NOMO-1 treated with DMSO at 0.1 percent for 48 hours (cell line): ENCODE results near the gene ATP10A.
"Not testable (repeated sequence)": the region's sequence is repeated elsewhere in the genome, so short reads cannot be mapped to it uniquely, and the experiment has no call there.

ENCODE experiments used
- DNase-seq: peaks from one replicate; lab custom pipeline; 2025; ENCODE audit not compliant: unreplicated experiment; lab: John Stamatoyannopoulos, UW

Gene ATP10A

DNA sequence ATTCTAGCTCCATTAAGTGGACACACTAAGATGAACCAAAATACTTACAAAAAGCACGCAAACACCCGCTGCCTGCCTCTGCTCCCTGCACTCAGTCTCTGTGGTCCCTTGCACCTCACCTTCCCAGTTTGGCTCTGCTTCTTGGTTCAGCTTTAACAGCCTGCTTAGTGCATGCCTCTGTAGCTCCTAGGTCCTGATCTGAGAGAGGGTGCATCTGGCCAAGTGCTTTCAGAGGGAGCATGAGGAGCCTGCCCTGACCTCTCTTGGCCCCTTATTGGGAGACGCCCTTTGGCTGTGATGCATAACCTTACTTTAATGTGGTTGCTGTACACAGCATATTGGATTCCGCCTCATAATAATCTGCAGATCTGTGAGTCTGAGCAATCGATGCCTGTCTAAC, 21.2 kb upstream of the ATP10A start:
- DNase-seq: no peak

GRCh38 chr15:25883463-25884259, 20.5 kb upstream of the ATP10A start:
- no peak for DNase-seq

DNA sequence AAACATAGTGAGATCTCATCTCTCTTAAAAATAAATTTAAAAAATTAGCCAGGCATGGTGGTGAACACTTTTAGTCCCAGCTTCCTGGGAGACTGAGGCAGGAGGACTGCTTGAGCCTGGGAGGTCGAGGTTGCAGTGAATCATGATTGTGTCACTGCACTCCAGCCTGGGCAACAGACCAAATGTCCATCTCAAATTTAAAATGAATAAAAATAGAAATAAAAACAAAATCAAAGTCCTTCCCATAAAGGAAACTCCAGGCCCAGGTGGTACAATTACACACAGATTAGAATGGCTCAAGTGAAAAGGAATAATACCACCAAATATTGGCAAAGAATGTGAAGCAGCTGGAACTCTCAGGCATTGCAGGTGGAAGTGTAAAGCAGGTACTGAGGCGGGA, 19.3 kb upstream of the ATP10A start:
- DNase-seq: no peak

GRCh38 chr15:25880877-25881276, 17.8 kb upstream of the ATP10A start:
- DNase-seq: not testable (repeated sequence)

DNA sequence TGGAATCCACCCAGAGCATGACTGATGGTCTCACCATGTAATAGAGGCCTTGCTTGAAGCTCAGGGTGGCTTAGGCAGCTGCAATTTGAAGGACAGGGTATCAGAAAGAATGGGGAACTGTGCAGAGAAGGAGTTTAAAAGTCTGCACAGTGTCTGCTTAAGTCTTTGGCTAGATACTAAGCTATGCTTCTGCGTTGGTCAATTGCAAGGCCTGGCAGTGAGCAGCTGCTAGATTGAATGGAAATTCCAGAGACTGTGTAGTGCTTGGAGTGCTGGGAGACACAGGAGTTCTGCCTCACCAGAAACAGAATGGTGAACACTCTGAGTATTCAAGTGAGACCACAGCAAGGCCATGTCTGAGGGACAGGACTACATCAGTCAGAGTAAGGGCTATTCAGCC, 17.3 kb upstream of the ATP10A start:
- no peak for DNase-seq

DNA sequence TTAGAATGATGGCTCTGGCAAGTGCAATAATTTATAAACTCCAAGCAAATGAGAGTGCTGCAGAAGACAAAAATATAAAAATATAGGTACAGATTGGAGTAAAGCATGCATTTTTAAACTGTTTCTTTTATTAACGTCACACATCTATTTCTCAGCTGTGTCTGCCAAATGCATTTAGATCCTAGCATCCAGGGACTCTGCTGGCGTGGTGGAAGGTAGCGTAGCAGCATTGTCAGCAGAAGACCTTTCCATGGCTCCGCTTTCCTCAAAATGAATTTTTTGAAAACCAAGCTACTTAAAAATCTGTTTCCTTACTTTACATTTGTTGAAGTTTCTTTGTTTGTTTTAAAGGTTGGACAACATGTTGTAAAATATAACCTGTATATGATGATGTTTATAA, 16.3 kb upstream of the ATP10A start:
- DNase-seq: no peak

GRCh38 chr15:25877681-25878080, 14.6 kb upstream of the ATP10A start:
- DNase-seq: no peak

DNA sequence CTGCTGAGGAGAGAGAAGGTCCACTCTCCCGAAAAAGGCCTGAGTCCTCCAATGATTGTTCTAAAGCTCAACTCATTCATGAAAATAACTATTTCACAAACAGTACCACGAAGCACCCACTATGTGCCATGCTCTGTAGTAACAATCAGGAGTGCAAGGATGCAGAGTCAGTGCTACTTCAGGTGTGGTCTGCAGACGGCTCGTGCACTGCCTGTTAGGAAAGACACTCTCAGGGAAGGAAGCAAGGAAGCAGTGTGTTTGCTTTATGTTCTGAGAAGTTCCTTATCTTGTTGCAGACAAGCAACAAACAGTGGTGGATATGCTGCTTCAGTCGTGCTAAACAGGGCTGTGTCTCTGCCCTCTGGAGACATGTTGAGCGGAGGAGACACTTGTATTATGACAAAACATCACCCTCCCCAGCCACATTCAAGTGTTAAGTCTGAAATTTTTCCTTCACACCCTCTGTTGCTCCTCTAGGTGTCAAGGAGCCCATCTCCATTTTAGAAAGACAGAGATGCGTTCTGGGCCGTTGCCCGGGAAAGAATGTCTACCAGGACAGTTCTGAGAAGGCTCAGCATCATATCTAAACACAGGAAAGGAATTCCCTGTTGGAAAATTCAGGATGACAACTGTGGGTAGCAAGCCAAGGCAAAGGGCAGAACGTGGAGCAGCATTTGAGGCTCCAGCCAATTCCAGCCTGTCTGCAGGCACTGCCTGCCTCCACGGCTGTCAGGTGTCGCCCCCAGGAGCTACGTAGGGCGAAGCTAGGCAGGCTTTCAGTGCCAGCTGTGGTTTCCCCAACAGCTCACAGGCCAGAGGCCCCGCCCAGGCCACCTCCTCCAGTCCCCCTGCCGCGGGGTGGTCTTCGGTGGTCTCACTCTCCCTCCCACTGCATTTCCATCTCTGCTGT, 13.4 kb upstream of the ATP10A start:
- DNase-seq: no peak

GRCh38 chr15:25875566-25875965, 12.4 kb upstream of the ATP10A start:
- no peak for DNase-seq

DNA sequence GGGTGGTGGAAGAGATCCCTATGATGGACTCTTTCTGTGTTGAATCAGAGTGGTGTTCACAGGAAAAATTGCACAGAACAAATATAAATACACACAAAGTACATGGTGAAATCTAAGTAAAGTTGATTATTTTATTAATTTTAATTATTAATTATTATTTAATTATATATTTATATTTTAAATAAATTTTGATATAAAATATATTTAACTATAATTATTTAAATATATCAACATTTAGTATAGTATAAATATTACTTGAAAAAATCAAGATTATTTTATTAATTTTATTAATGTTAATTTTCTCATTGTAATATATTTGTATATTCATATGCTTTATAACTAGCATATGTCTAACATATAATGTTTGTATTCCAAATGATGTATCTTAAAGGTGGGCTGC, 11.3 kb upstream of the ATP10A start:
- DNase-seq: no peak

GRCh38 chr15:25871403-25871802, 8.3 kb upstream of the ATP10A start:
- DNase-seq: no peak

- no peak for DNase-seq
Measured at GRCh38 chr15:25870938-25871337, 7.8 kb upstream of the ATP10A start.

DNA sequence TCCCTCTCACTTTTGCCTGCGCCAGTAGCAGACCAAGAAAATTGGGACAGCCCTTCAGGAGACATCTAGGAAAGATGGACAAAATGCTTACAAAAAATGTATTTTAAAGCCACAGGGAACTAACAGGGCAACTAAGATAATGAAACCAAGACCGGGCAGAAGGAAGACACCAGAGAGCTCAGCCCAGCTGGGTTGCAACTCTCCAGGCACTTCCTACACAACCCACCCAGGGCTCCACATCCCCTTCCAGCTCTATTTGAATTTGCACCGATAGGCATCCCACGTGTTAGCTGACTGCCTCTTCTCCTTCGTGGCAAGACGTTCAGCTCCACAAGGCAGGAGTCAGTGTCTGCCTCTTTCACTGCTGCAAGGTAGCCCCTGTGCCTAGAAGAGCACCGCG, 6.6 kb upstream of the ATP10A start:
- DNase-seq: peak; percentile 16

DNA sequence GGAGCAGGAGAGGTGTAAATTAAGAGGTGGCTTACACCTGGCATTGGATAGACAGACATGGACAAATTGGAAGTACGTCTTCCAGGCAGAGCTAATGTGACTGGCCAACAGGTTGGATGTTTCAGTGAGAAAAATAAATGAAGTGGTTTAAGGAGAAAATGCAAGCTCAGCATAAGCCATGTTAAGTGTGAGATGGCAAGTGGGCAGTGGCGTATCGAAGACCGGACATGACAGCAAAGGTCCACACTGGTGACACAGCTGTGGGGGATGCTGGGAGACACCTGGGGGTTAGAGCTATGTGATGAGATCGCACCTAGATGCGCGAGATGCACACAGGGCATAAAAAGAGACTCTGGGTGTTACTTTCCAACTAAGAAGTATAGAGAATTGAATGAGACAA, 3.7 kb upstream of the ATP10A start:
- DNase-seq: no peak

DNA sequence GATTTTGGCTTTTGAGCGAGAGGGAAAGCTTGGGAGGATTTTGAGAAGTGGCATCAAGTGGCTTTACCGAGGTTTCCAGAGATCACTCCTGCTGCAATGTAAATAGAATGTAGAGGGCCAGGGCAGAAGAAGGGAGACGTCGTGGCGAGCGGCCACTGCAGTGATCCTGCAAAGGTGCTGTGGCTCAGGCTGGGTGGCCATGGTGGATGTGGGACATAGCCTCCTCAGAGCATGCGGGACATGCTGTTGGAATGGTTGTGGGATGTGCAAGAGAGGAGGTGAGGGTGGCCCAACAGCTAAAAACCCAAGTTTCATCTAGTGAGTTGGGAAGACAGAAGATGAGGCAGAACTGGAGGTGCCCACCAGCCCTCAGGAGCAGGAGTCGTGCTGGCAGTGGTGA, 3.1 kb upstream of the ATP10A start:
- no peak for DNase-seq

DNA sequence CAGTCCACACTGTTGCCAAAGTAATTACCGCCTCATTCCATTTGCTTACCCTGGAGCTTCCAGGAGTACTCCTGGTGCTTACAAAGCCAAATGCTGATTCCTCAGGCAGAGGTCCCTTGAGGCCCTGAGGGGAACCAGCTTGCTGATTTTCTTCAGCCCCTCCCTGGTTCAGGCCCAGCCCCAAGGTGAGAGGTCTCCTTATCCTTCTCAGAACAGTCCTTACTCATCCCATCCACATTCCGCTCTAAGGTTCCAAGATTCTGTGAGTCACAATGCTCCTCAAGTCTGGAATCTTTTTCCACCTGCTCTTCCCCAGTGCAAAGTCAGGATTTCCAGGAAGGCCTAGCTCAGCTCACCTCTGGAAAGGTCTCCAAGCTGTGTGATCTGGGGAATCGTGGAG, 1.8 kb upstream of the ATP10A start:
- DNase-seq: no peak

DNA sequence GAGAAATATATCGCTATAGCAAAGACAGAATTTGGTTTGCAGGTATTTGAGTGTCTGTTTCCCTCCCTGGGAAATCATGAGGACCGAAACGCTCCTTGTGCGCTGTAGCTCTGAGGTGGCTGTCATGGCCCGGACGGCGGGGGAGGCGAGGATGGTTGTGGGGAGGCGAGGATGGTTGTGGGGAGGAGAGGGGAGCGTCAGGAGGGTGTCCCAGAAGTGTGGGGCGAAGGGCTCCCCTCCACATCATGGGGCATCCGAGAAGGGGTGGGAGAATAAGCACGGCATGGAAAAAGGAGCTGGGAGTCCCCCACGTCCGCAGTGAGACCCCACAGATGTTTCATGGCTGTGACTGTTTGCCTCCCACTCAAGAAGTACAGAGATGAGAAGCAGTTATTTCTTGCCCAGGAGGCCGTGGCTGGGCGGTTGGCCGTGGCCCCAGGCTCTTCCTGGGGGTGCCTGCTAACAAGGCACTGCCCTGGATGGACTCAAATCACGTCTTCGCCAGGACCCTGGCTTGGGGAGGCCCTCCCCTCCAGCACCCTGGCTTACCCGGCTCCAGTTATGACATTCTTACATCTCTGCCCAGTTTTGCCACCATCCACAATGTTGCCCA, 947 bp upstream of the ATP10A start:
- no peak for DNase-seq

GRCh38 chr15:25862472-25863110, 536 bp downstream of the ATP10A start:
- DNase-seq: peak; percentile 11

- DNase-seq: no peak
Measured at GRCh38 chr15:25862071-25862471, 1.1 kb downstream of the ATP10A start.

GRCh38 chr15:25860885-25861866, 2.0 kb downstream of the ATP10A start:
- peak; percentile 68 for DNase-seq
